Non-pigmented ciliary epithelial cell (primary cell): ENCODE data around the gene SPPL3.
"Not testable (repeated sequence)": the region's sequence is repeated elsewhere in the genome, so short reads cannot be mapped to it uniquely, and the experiment has no call there.

Experiments used
- DNase-seq: peaks from one replicate; pipeline ENCODE4 v3.0.0-alpha.2; 2010; ENCODE audit warnings: low read depth

The SPPL3 gene

DNA sequence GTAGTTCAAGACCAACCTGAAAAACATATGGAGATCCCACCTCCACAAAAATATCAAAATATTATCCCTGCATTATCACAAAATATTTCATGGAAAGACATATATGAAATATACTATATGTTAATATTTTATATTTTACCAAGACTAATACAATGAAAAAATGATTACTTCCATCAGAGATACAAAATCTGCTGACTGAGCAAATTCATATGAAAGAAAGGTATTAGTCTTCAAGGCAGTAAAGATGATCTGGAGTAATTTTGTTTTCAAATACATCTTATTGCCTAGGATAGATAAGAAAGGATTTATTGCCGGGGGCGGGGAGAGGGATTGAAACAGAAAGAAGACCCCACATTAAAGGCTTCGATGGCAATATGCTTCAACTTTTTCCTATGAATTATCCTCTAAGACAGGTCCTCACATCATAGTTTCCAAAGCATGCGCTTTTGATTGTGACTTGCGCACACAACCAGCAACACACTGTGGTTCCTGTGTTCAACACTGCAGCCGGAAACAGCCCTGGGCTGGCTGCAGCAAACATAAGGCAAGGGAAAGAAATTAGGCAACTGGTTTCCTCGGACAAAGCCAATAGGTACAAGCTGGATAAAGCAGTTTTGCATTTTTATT, 83.2 kb downstream of the SPPL3 start:
- DNase-seq, result no peak

GRCh38 chr12:120818416-120818815, 85.7 kb downstream of the SPPL3 start:
- DNase-seq, result no peak

- DNase-seq, result no peak
Observed at GRCh38 chr12:120817559-120818330, 86.4 kb downstream of the SPPL3 start.

GRCh38 chr12:120816363-120816762, 87.8 kb downstream of the SPPL3 start:
- DNase-seq, result no peak

DNA sequence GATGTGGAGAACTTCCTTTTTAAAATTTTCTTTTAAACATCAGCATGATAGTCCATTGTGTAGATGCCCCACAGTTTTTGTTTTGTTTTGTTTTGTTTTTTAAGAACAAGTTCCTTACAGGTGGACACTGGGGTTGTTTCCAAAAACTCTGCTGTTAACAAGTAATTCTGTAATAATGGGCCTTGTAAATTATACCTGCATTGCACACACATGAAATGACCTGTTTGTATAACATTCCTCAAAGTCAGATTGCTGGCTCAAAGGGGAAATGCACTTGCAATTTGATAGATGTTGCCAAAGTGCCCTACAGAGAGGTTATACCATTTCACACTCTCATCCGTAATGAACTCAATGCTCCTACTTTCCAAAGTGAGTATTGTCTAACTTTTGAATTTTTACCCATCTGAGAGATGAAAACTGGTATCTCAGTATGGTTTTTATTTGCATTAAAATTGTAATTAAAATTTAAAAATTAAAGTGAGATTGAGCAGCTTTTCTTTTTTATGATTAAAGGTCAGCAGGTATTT, 89.2 kb downstream of the SPPL3 start:
- DNase-seq, result no peak

GRCh38 chr12:120814203-120814902, 89.8 kb downstream of the SPPL3 start:
- no peak for DNase-seq

- DNase-seq, result no peak
Observed at GRCh38 chr12:120813588-120814153, 90.5 kb downstream of the SPPL3 start.

- no peak for DNase-seq
Observed at GRCh38 chr12:120810021-120810420, 94.1 kb downstream of the SPPL3 start.

DNA sequence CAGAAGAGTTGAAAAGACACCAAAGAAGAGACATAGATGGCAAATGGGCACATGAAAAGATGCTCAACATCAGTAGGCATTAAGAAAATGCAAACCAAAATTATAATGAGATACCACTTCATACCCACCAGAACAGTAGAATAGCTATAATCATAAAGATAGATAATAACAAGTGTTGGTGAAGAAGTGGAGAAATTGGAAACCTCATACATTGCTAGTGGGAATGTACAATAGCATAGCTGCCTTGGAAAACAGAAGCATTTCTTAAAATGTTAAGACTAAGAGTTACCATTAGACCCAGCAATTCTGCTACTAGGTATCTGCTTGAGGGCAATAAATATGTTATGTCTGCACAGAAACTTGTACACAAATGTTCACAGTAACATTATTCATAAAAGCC, 99.7 kb downstream of the SPPL3 start:
- no peak for DNase-seq

DNA sequence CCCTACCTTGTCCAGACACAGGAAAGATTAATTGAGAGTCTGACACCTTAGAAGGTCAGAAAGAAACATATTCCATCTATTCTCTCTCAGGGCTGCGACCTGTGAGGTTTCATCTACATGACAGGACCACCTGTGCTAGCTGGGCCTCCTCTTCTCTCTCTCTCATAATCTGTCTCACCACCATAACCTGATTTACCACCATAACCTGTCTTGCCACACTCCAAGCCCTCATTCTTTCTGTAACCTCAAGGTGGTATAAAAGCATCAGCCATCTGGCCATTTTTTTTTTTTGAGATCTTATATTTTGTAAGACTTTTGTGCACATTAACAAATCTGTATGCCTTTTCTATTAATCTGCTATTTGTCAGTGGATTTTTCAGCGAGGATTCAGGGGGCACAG, 103.0 kb downstream of the SPPL3 start:
- DNase-seq, result no peak

DNA sequence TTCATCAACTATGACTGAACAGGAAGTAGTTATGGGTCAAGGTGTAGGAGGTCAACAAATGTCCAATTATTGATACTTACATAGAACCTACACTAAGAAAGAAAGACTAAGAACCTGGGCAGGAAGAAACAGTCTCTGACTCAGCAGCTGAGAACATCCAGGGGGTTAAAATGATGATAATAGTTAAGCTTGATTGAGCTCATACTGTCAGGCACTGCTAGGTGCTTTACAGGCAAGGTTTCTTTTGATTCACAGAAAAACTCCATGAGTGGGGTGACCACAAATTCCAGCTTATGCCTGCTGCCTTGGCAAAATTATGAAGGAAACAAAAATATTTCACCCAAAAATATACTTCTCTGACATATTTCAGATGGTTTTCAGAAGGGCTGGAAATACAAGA, 103.5 kb downstream of the SPPL3 start:
- no peak for DNase-seq

- DNase-seq, result no peak
Observed at GRCh38 chr12:120799243-120800045, 104.7 kb downstream of the SPPL3 start.

- DNase-seq, result no peak
Observed at GRCh38 chr12:120798696-120799095, 105.5 kb downstream of the SPPL3 start.

GRCh38 chr12:120797677-120798642, 106.2 kb downstream of the SPPL3 start:
- no peak for DNase-seq

GRCh38 chr12:120795441-120796178, 108.5 kb downstream of the SPPL3 start:
- DNase-seq, result no peak

DNA sequence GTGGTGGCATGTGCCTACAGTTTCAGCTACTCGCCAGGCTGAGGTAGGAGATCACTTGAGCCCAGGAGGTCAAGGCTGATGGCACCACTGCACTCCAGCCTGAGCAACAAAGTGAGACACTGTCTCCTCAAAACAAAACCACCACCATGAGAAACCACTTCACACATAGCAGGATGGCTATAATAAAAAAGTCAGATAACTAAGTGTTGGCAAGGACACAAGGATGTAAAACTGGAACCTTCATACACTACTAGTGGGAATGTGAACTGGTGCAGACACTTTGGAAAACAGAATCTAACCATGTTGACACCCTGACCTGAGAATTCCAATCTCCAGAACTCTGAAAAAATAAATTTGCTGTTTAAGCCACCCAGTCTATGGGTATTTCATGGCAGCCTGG, 110.8 kb downstream of the SPPL3 start:
- DNase-seq, result no peak

DNA sequence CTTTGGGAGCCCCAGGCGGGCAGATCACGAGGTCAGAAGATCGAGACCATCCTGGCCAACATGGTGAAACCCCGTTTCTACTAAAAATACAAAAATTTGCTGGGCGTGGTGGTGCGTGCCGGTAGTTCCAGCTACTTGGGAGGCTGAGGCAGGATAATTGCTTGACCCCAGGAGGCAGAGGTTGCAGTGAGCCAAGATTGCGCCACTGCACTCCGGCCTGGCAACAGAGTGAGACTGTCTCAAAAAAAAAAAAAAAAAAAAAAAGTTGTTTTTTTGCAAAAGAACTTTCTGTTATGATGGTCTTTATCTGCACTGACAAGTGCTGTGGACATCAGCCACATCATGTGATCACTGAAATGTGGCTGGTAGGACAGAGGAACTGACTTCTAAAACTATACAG, 111.7 kb downstream of the SPPL3 start:
- not testable (repeated sequence) for DNase-seq

DNA sequence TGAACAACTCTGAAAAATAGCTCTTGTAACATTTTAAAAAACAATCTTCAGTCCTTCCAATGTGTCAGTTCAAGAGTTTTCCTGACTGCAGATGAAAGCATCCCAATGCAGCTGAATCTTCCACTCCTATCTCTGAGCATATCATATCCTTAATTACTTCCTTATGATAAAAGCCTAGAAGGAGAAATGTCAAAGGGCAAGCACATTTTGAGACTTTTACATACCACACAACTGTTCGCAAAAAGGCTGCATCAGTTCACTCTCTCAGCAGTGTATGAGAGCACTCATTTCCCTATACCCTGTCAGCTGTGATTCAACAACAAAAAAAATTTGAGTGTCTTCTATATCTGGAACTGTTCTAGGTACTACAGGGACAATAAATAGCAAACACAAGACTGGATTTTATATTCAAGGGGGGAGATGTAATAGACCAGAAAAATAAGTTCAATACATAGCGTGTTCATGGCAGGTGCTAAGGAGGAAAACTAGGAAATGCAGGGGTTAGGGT, 112.4 kb downstream of the SPPL3 start:
- no peak for DNase-seq

- no peak for DNase-seq
Observed at GRCh38 chr12:120790114-120790513, 114.0 kb downstream of the SPPL3 start.

DNA sequence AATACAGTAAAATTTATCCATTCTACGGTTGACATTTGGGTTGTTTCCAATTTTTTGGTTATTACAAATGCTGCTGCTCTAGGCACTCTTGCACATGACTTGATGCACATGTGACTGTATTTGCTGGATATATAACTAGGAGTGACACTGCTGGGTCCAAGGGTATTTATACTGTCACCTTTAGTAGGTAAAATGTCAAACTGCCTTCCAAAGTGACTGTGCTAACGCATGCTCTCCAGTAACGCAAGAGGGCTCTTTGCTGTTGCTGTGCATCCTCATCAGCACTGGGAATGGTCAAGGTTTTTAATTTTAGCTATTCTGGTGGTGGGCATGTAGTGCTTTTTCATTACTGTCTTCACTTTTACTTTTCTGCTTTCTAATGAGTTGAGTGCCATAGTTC, 116.3 kb downstream of the SPPL3 start:
- no peak for DNase-seq
